BE2C (cell line): ENCODE results near the gene HELZ2.

Experiments
- DNase-seq: peaks from one replicate; pipeline ENCODE4 v3.0.0-alpha.2; 2020
- H3K27me3 ChIP-seq: fragments of 250-450 bp; sonication (Bioruptor Pico); 2 replicates; pipeline ENCODE4 v1.5.1; 2020; ENCODE audit warnings: mild to moderate bottlenecking
- H3K36me3 ChIP-seq: fragments of 250-450 bp; sonication (Bioruptor Pico); 2 replicates; pipeline ENCODE4 v1.5.1; 2020; ENCODE audit warnings: mild to moderate bottlenecking
- H3K4me1 ChIP-seq: fragments of 250-450 bp; sonication (Bioruptor Pico); 2 replicates; pipeline ENCODE4 v1.5.1; 2020
- H3K4me3 ChIP-seq: 2 replicates; pipeline ENCODE4 v1.5.1; 2011; ENCODE audit warnings: low read depth, low read length
- H3K9me3 ChIP-seq: fragments of 250-450 bp; sonication (Bioruptor Pico); 2 replicates; pipeline ENCODE4 v1.5.1; 2020
- CTCF ChIP-seq: IDR thresholded peaks from 2 replicates; pipeline ENCODE4 v1.5.1; 2012; ENCODE audit warnings: mild to moderate bottlenecking, low read depth, low read length

HELZ2 gene

DNA sequence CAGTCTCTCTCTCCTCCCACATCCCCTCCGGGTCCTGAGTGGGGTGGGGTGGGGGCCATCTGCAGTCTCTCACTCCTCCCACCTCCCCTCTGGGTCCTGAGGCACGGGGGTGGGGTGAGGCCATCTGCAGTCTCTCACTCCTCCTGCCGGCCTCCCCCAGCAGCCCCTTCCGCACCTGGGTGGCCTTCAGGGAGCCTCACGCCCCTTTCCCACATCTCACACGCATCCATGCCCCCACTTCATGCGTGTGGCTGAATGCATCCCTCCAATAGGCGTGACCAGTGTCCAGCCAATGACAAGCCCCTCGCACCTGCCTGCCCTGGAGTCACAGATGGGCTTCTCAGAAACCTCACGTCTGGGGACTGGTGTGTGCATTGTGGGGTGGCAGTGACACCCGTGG, 25.5 kb downstream of the HELZ2 start:
- Histone ChIP-seq H3K36me3 (no peaks in the 10 kb centered on the region), H3K4me3 (no peak overlapping the region), H3K27me3 (no peaks in the 10 kb centered on the region), H3K9me3 (no peaks in the 10 kb centered on the region), H3K4me1 (peaks cover 3% of the 10 kb centered on the region; the same call in 1 of the 2 replicates)
- no peak for DNase-seq
- no peak for TF ChIP-seq CTCF

DNA sequence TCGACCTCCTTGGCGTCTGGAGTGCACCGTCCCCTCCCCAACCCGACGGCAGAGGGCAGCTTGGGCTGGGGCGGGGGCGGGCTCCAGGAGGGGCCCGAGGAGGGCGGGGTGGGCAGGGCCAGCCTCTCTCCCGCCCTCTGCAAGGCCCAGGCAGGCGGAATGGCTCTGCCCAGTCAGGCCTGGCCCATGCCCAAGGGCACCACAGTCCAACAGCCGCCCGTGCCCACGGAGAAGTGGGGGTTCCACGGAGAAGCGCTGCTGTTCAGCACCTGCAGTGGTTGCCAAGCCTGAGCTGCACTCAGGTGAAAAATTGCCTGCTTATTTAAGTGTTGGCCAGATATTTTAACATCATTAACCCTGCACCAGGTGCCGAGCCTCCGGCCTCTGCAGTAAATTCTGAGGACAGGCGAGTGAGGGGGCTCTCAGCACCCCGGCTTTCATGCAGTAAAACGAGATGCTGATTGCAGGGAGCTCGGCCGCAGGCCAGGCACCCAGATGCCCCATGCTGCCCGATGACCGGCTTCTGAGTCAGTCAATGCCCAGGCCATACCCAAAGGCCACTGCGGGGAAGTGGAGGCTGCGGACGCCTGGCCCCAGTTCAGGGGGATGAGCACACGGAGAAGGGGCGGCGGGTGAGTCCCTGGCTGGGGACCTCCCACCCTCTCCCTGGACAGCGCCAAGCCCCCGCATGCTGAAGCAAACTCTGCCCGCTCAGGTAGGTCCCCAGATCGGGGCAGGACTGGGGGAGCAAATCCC, 26.1 kb downstream of the HELZ2 start, which contains the start of gene SRMS:
TSS of gene SRMS (minus strand) at position 25 of the 756 bp plus-strand sequence. CDS start 286 bp downstream, outside the sequence.
- no peaks in the 10 kb centered on the region for H3K27me3 ChIP-seq
- H3K4me3 ChIP-seq = no peak within 1 kb of the TSS
- no peak for TF ChIP-seq CTCF
- no peak for DNase-seq
- H3K9me3 ChIP-seq = no peaks in the 10 kb centered on the region
- peaks cover under 1% of the 10 kb centered on the region; the same call in 1 of the 2 replicates for H3K4me1 ChIP-seq
- no peaks in the 10 kb centered on the region for H3K36me3 ChIP-seq

DNA sequence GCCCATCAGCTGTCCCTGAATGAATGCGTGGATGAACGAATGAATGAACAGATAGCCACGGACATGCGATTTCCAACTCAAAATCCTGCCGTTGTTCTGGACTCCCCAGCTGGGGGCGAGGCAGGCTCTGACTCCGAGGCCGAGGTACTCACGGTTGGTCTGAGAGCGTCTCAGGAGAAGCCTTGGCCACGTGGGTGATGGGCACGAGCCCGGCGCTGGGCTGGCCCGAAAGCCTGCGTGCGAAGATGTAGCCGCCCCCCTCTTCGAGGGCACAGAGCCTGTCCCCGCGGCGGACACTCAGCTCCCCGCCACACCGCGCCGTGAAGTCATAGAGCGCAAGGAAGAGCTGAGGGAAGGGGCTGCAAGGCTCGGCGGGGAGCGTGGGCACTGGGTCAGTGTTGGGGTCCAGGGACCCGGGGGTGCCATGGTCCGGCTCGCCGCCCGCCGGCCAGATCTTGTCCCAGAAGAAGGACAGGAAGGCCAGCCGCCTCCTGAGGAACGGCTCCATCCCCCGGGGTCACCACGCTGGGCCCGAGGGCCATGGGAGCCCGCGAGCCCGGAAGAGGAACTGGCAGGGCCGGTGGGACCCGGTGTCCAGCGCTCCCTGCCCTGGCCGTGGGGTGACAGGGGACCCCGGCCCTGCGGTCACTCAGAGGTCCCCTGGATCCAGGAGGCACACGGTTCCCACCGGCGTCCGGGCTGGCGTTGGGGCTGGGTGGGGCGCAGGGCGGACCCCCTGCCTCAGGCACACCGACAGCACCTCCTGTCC, 26.9 kb downstream of the HELZ2 start:
- Histone ChIP-seq H3K27me3 (no peaks in the 10 kb centered on the region), H3K36me3 (no peaks in the 10 kb centered on the region), H3K4me3 (no peak overlapping the region), H3K9me3 (no peaks in the 10 kb centered on the region), H3K4me1 (no peaks in the 10 kb centered on the region)
- TF ChIP-seq CTCF = no peak
- DNase-seq = no peak

GRCh38 chr20:63546256-63546955, 27.6 kb downstream of the HELZ2 start:
- no peaks in the 10 kb centered on the region for H3K36me3 ChIP-seq
- no peak overlapping the region for H3K4me3 ChIP-seq
- no peak for DNase-seq
- TF ChIP-seq CTCF = no peak
- H3K9me3 ChIP-seq = no peaks in the 10 kb centered on the region
- no peaks in the 10 kb centered on the region for H3K27me3 ChIP-seq
- H3K4me1 ChIP-seq = no peaks in the 10 kb centered on the region

- Histone ChIP-seq H3K27me3 (no peaks in the 10 kb centered on the region), H3K4me3 (no peak overlapping the region), H3K36me3 (no peaks in the 10 kb centered on the region), H3K9me3 (no peaks in the 10 kb centered on the region), H3K4me1 (no peaks in the 10 kb centered on the region; the same call in 1 of the 2 replicates)
- TF ChIP-seq CTCF = no peak
- DNase-seq = no peak
Measured at GRCh38 chr20:63545814-63546213, 28.2 kb downstream of the HELZ2 start.
